ENCODE results near the gene GPANK1.

GRCh38 chr6:31701666-31702404, 37.0 kb upstream of the GPANK1 start:
- no peak for TF ChIP-seq CTCF (conservative IDR thresholded peaks at IDR 0.05; ENCODE audit: low read length)
- TF ChIP-seq EZH2phosphoT487 (IDR thresholded peaks at IDR 0.05; ENCODE audit: borderline replicate concordance), result no peak

Data from Loucy (cell line).